H1 (cell line): ENCODE measurements around the gene COQ10B. TPM values are rescaled to one million over a fixed set of nuclear protein-coding genes. Genes with fewer than 3 reads are reported as not detected.

ENCODE experiments used
- CBX8 ChIP-seq: fragments of 300-800, 300-1000 bp; sonication (generic); IDR thresholded peaks from 2 replicates; pipeline ENCODE4 v1.7.1; 2016; ENCODE audit warnings: low read depth, low read length, borderline replicate concordance
- CTBP2 ChIP-seq: IDR thresholded peaks from 2 replicates; pipeline ENCODE4 v1.7.0; 2011; ENCODE audit warnings: borderline replicate concordance, mild to moderate bottlenecking, moderate library complexity, mixed read lengths, low read length; ENCODE audit not compliant: insufficient read depth, insufficient read length
- CTCF ChIP-seq, 3 experiments: IDR thresholded peaks; 1 replicate in 2 of 3; 2 replicates in 1 of 3; pipeline versions ENCODE4 v1.5.1 to v1.6.1; 2011; ENCODE audit warnings: low read length in 3 of 3, mild to moderate bottlenecking in 3 of 3, inconsistent platforms in 2 of 3, low read depth in 1 of 3, moderate library complexity in 1 of 3; ENCODE audit not compliant: insufficient read depth in 1 of 3; ENCODE audit errors: control extremely low read depth in 1 of 3
- EGR1 ChIP-seq: IDR thresholded peaks from 2 replicates; pipeline ENCODE4 v1.6.1; 2011; ENCODE audit warnings: low read depth, low read length, borderline replicate concordance
- EZH2 ChIP-seq: fragments of 200-600 bp; sonication (generic); IDR thresholded peaks from 2 replicates; pipeline ENCODE4 v1.7.1; 2012; ENCODE audit warnings: low read depth, mild to moderate bottlenecking, moderate library complexity, low read length, inconsistent platforms; ENCODE audit not compliant: severe bottlenecking
- HDAC2 ChIP-seq, 2 experiments: fragments of 300-600 bp in 1 of 2; sonication (generic) in 1 of 2; IDR thresholded peaks; 2 replicates each; pipeline ENCODE4 v1.6.1; 2011 to 2012; ENCODE audit warnings: low read depth in 2 of 2, low read length in 2 of 2, mild to moderate bottlenecking in 2 of 2, moderate library complexity in 2 of 2, borderline replicate concordance in 1 of 2, inconsistent platforms in 1 of 2
- JUN ChIP-seq: IDR thresholded peaks from 2 replicates; pipeline ENCODE4 v1.6.1; 2011; ENCODE audit warnings: low read depth, mild to moderate bottlenecking, improper control_type of control experiment, low read length
- KDM5A ChIP-seq: fragments of 200-600 bp; IDR thresholded peaks from 2 replicates; pipeline ENCODE4 v1.7.1; 2012; ENCODE audit warnings: mild to moderate bottlenecking, low read length, inconsistent platforms, mixed read lengths
- PHF8 ChIP-seq: fragments of 200-600 bp; sonication (generic); conservative IDR thresholded peaks from 2 replicates; pipeline ENCODE4 v1.7.1; 2012; ENCODE audit warnings: low read depth, mild to moderate bottlenecking, inconsistent platforms, low read length, moderate library complexity
- RXRA ChIP-seq: IDR thresholded peaks from 2 replicates; pipeline ENCODE4 v1.6.1; 2011; ENCODE audit warnings: low read depth, mild to moderate bottlenecking, low read length, moderate library complexity; ENCODE audit not compliant: insufficient read depth
- SP4 ChIP-seq: IDR thresholded peaks from 2 replicates; pipeline ENCODE4 v1.6.1; 2012; ENCODE audit warnings: low read length, inconsistent platforms
- SUZ12 ChIP-seq: fragments of 200-600 bp; sonication (generic); IDR thresholded peaks from 2 replicates; pipeline ENCODE4 v1.6.1; 2012; ENCODE audit warnings: mild to moderate bottlenecking, inconsistent platforms, low read length, moderate library complexity, mixed read lengths
- TAF1 ChIP-seq: IDR thresholded peaks from 2 replicates; pipeline ENCODE4 v1.6.1; 2011; ENCODE audit warnings: mild to moderate bottlenecking, low read depth, low read length
- YY1 ChIP-seq: IDR thresholded peaks from 2 replicates; pipeline ENCODE4 v1.6.1; 2011; ENCODE audit warnings: low read depth, mild to moderate bottlenecking, low read length
- polyA plus RNA-seq, 7 experiments: library from polyadenylated mRNA; depleted of rRNA in 3 of 7; stranded (reverse) in 5 of 7; unstranded in 2 of 7; fragments of >200 nt in 5 of 7; fragments of 200-250 nt in 2 of 7; gene quantifications; 1 replicate in 5 of 7; 2 replicates in 1 of 7; 4 replicates in 1 of 7; pipeline versions ENCODE4 v1.2.1 to v1.2.3, GENCODE V29; 2011 to 2013; ENCODE audit warnings: missing spikeins in 2 of 7, mixed read lengths in 2 of 7
- total RNA-seq: library from RNA; stranded (reverse); fragmentation: NEBNext Ultra II Directional; extraction: Animal tissue kit (Norgen Biotek cat#: 25700); gene quantifications from 2 replicates; pipeline ENCODE4 v1.2.1, GENCODE V29; 2021

Gene COQ10B
- total and polyA plus RNA-seq, 2 of the 8 experiments (the other 6 are each of a cell fraction or from before 2014, with no cell fraction given): 1.9 to 17.3 TPM

DNA sequence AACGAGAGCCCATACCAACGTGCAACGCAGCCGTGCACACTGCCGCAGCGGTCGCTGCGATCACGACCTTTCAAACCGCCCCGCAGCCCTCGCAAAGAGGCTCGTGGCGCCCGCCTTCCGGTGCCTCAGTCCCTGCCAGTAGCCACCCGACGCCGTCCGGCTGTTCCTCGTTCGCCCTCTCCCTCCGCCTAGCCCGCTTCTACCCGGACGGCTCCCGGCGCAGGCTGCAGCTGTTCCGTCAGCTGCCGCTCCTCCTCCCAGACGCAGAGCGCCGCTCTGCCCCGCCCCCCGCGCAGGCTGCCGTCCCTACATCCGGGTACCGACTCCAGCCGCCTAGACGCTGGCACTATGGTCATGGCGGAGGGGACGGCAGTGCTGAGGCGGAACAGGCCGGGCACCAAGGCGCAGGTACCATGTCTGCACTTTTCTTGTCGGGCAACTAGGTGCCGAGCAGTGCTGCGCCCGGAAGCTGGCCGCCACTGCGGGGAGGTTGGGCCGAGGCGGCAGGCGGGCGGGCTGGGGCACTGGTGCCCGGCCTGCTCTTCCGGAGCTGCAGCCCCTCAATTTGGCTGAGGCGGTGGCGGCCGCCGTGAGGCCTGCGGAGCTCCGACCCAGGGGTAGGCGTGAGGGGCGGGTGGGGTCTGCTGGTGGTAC is 62.5 kb downstream of the COQ10B start, which contains the start of gene MOB4 (continued):
- TF ChIP-seq TAF1 (peak; percentile 91), YY1 (peak; percentile 90), EGR1 (peak; percentile 40; the same call in 1 of the 2 replicates), HDAC2 (IDR thresholded peaks at IDR 0.05; ENCODE audit: borderline replicate concordance in 1 of 2, low read depth in 2 of 2, low read length in 2 of 2) (no peak), RXRA (no peak), KDM5A (no peak), CTCF (IDR thresholded peaks at IDR 0.05; ENCODE audit: control extremely low read depth in 1 of 3, insufficient read depth in 1 of 3, low read depth in 1 of 3, low read length in 3 of 3) (no peak), SP4 (peak; percentile 86), JUN (no peak), CBX8 (no peak), EZH2 (no peak), SUZ12 (no peak), CTBP2 (no peak), PHF8 (peak; percentile 88)
